Activated CD4-positive, alpha-beta memory T cell treated with anti-CD3 and anti-CD28 coated beads for 36 hours (primary cell): ENCODE data around the gene UBTD1. TPM values are rescaled to one million over a fixed set of nuclear protein-coding genes. Genes with fewer than 3 reads are reported as not detected.

Source experiments
- CTCF ChIA-PET: fragments of 350-600 bp; sonication (Branson Sonifier 250); formaldehyde crosslinking; loops from one replicate; lab custom pipeline; 2021; ENCODE audit warnings: antibody characterized with exemption, inconsistent platforms; lab: Charles Lee
- POLR2A ChIA-PET: fragments of 350-600 bp; sonication (Branson Sonifier 250); formaldehyde crosslinking; loops from one replicate; lab custom pipeline; 2021; ENCODE audit warnings: antibody characterized with exemption; lab: Charles Lee
- DNase-seq: peaks from one replicate; pipeline ENCODE4 v3.0.0-alpha.2; 2020
- H3K27ac Mint-ChIP-seq: one replicate; pipeline ENCODE4 v1.8.0; 2021; ENCODE audit warnings: mixed read lengths
- H3K27me3 Mint-ChIP-seq: one replicate; pipeline ENCODE4 v1.8.0; 2021; ENCODE audit warnings: mixed read lengths
- H3K36me3 Mint-ChIP-seq: one replicate; pipeline ENCODE4 v1.8.0; 2021; ENCODE audit warnings: mixed read lengths
- H3K4me1 Mint-ChIP-seq: one replicate; pipeline ENCODE4 v1.8.0; 2021; ENCODE audit warnings: low read depth, mixed read lengths
- H3K4me3 Mint-ChIP-seq: one replicate; pipeline ENCODE4 v1.8.0; 2021; ENCODE audit warnings: mild to moderate bottlenecking, mixed read lengths
- H3K9me3 Mint-ChIP-seq: one replicate; pipeline ENCODE4 v1.8.0; 2021; ENCODE audit warnings: mixed read lengths
- intact Hi-C: fragments of 100-400 bp; cut with micrococcal nuclease; formaldehyde crosslinking; loops from one replicate; pipeline ENCODE4 v1.15.1; 2023
- total RNA-seq, 2 experiments: library from RNA; stranded (reverse); gene quantifications; one replicate each; pipeline ENCODE4 v1.2.3, GENCODE V29; 2021

The UBTD1 gene
- total RNA-seq, 2 experiments from 2014 or later = 1.6 to 2.6 TPM

DNA sequence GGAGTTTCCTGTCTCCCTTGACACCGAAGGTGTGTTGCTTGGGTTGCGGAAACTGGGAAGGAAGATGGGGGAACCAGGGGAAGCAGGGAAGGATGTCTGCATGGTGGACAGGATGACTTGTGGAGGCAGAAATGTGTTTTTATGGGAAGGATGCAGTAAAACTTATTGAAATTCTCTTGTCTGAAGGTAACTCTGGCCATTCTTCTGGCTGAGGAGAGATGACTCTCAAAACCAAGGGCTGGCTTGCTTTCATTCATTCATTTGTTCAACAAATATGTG is 1.5 kb downstream of the UBTD1 start:
- no peaks in the 10 kb centered on the region for H3K9me3 Mint-ChIP-seq
- ChIA-PET POLR2A (interaction anchor here (0.6 kb wide), 1 partner anchor 141 kb away, joined by 3 read pairs; no protein-coding TSS in a partner anchor), CTCF (interaction anchor here (1.3 to 2.8 kb wide), 3 partner anchors 34 to 53 kb away, joined by 3 to 18 read pairs (median 8); no protein-coding TSS in a partner anchor)

DNA sequence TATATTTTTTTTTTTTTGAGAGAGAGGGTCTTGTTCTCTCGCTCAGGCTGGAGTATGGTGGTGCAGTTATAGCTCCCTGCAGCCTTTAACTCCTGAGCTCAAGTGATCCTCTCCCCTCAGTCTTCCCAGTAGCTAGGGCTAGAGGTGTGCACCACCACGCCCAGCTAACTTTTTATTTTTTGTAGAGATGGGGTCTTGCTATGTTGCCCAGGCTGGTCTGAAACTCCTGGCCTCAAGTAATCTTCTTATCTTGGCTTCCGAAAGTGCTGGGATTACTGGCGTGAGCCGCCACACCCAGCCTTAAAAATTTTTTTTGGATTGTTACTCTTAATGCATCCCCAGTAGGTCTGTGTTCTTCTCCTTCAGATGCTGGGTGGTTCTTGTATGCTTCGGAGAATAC is 4.2 kb downstream of the UBTD1 start:
- H3K9me3 Mint-ChIP-seq = no peaks in the 10 kb centered on the region
- intact Hi-C loops = no loop called here
- H3K36me3 Mint-ChIP-seq = peaks cover 2% of the 10 kb centered on the region
- no peak overlapping the region for H3K4me3 Mint-ChIP-seq
- no peak for DNase-seq
- CTCF ChIA-PET = interaction anchor here (1.5 kb wide), 1 partner anchor 51 kb away, joined by 6 read pairs; no protein-coding TSS in a partner anchor
- H3K27ac Mint-ChIP-seq = no peak overlapping the region
- H3K27me3 Mint-ChIP-seq = peaks cover 23% of the 10 kb centered on the region
- peaks cover 4% of the 10 kb centered on the region for H3K4me1 Mint-ChIP-seq
- POLR2A ChIA-PET = no interaction called here

More for the DNA sequence above, 1.5 kb downstream of the UBTD1 start:
- DNase-seq = no peak
- H3K36me3 Mint-ChIP-seq = peaks cover 2% of the 10 kb centered on the region
- intact Hi-C loops = no loop called here
- peaks cover 23% of the 10 kb centered on the region for H3K27me3 Mint-ChIP-seq
- peaks cover 19% of the 10 kb centered on the region for H3K4me1 Mint-ChIP-seq
- no peak overlapping the region for H3K4me3 Mint-ChIP-seq
- no peak overlapping the region for H3K27ac Mint-ChIP-seq

DNA sequence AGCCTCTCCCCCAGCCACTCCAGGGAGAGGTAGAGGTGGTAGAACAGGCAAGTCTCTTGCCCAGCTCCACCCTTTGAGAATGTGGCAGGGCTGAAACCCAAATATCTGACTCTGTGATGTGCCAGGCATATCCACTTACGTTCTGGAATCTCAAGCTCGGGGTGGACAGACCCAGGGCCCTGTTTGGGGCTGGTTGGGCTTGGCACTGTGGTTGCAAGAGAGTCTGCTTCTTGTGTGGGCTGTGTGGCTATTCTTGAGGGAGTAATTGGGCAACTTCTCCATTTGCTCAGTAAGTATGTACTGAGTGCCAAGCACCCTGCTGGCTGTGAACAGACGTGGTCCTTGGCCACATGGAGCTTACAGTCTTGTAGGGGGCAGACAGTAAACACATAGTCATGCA is 4.7 kb downstream of the UBTD1 start:
- no peaks in the 10 kb centered on the region for H3K9me3 Mint-ChIP-seq
- H3K36me3 Mint-ChIP-seq = no peaks in the 10 kb centered on the region
- H3K27ac Mint-ChIP-seq = no peak overlapping the region
- ChIA-PET CTCF (no interaction called here), POLR2A (no interaction called here)
- intact Hi-C loops = no loop called here
- H3K4me1 Mint-ChIP-seq = peaks cover 4% of the 10 kb centered on the region
- H3K4me3 Mint-ChIP-seq = no peak overlapping the region
- no peak for DNase-seq
- peaks cover 23% of the 10 kb centered on the region for H3K27me3 Mint-ChIP-seq

DNA sequence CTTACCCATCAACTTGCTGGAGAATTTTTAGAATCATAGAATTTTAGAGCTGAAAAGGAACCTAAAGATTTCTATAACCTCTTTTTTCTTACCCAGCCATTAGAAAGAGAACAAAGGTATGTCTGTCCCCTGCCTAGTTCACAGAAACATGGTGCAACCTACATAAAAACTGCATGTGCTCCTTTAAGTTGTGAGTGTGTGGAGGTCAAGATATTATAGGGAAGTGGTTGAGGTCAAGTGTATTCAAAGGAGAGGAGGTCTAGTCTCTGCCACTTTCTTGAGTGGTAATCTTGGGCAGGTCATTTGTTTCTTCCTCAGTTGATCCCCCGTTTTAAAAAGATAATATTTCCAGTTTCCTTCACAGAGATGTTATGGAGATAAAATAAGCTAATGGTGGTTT is 6.4 kb downstream of the UBTD1 start:
- intact Hi-C loops = no loop called here
- H3K4me3 Mint-ChIP-seq = no peak overlapping the region
- peaks cover 5% of the 10 kb centered on the region for H3K4me1 Mint-ChIP-seq
- H3K9me3 Mint-ChIP-seq = no peaks in the 10 kb centered on the region
- H3K27me3 Mint-ChIP-seq = peaks cover 17% of the 10 kb centered on the region
- no peak for DNase-seq
- POLR2A ChIA-PET = no interaction called here
- no peak overlapping the region for H3K27ac Mint-ChIP-seq
- H3K36me3 Mint-ChIP-seq = no peaks in the 10 kb centered on the region
- CTCF ChIA-PET = interaction anchor here (0.5 to 0.9 kb wide), 2 partner anchors 29 to 46 kb away, joined by 3 to 5 read pairs; no protein-coding TSS in a partner anchor

DNA sequence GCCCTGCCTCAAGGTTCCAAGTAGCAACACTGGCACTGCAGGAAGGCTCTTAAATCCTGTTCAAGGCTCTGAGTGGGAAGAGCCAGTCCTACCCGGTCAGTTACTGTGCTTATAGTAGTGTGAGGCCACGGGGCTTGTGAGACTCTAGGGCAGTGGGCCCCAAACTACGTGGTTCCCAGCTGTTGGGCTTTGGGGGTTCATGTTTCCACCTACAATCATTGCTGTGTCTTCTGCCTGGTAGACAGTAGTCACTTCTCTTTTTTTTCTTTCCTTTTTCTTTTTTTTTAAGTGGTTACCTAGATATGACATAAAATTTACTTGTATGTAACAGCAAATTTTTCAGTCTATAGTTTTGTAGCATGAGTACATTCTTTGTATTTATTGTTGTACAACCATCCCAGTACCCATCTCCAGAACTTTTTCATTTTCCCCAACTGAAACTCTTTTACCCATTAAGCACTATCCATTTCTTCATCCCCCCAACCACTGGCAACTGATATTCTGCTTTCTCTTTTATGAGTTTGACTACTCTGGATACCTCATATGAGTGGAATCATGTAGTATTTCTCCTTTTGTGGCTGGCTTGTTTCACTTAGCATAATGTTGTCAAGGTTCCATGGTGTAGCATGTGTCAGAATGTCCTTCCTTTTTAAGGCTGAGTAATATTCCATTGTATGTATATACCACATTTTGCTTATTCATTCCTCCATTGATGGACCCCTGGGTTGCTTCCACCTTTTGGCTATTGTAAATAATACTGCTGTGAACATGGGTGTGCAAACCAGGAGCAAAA is 7.7 kb downstream of the UBTD1 start:
- ChIA-PET POLR2A (no interaction called here), CTCF (no interaction called here)
- Mint-ChIP-seq H3K27ac (no peak overlapping the region), H3K9me3 (no peaks in the 10 kb centered on the region), H3K4me3 (no peak overlapping the region), H3K36me3 (no peaks in the 10 kb centered on the region), H3K4me1 (peaks cover 5% of the 10 kb centered on the region), H3K27me3 (peaks cover 6% of the 10 kb centered on the region)
- no peak for DNase-seq
- intact Hi-C loops = no loop called here

DNA sequence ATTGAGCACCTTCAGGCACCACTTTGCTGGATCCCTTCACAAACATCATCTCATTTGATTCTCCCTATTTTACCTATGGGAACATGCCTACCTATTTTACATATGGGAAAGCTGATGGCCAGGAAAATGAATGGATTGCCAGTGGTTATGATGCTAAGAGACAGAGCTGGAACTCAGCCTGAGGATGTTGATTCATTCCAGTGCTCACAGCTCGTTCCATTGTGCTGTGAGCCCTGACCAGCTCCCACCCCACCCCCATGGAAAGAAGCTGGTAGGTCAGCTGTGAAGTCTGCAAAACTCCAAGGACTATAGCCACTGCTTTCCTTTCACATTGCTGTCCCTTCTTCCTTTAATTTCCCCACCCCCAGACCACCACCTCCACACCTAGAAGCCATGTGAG is 9.6 kb downstream of the UBTD1 start:
- H3K27me3 Mint-ChIP-seq = no peaks in the 10 kb centered on the region
- ChIA-PET POLR2A (no interaction called here), CTCF (interaction anchor here (0.5 to 1.5 kb wide), 2 partner anchors 25 to 26 kb away, joined by 4 to 7 read pairs; no protein-coding TSS in a partner anchor)
- no peak overlapping the region for H3K4me3 Mint-ChIP-seq
- no peaks in the 10 kb centered on the region for H3K9me3 Mint-ChIP-seq
- no peak overlapping the region for H3K27ac Mint-ChIP-seq
- intact Hi-C loops = no loop called here
- H3K36me3 Mint-ChIP-seq = no peaks in the 10 kb centered on the region
- no peak for DNase-seq
- peaks cover 5% of the 10 kb centered on the region for H3K4me1 Mint-ChIP-seq

DNA sequence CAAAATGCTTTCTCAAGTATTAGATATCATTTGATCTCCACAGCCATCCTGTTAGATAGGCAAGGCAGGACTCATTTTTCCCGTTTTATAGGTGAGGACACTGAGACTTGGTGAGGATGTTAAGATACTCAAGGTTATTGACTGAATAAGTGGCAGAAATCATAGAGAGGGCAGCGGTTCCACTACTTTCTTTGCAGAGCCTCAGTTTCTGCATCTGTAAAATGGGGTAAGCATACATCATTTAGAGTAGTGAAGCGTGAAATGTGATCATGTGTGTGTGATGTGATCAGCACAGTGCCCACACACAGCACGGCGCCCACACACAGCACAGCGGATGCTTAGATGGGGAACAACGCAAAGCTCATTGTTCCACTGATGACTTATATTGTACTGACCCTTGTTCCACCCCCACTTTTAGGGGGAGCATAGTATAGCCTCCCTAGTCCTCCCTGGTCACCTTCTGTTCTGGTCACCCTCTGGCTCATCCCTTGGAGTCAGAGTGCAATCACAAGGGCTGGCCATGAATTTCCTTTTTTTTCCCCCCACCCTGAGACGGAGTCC is 10.5 kb downstream of the UBTD1 start:
- Mint-ChIP-seq H3K27me3 (no peaks in the 10 kb centered on the region), H3K27ac (no peak overlapping the region), H3K36me3 (no peaks in the 10 kb centered on the region), H3K4me3 (no peak overlapping the region), H3K4me1 (peaks cover 5% of the 10 kb centered on the region), H3K9me3 (no peaks in the 10 kb centered on the region)
- intact Hi-C loops = no loop called here
- DNase-seq = peak; percentile 18
- ChIA-PET CTCF (interaction anchor here (1.2 to 1.6 kb wide), 3 partner anchors 25 to 63 kb away, joined by 3 to 7 read pairs (median 4); no protein-coding TSS in a partner anchor), POLR2A (interaction anchor here (0.5 kb wide), 1 partner anchor 367 kb away, joined by 3 read pairs; no protein-coding TSS in a partner anchor)

DNA sequence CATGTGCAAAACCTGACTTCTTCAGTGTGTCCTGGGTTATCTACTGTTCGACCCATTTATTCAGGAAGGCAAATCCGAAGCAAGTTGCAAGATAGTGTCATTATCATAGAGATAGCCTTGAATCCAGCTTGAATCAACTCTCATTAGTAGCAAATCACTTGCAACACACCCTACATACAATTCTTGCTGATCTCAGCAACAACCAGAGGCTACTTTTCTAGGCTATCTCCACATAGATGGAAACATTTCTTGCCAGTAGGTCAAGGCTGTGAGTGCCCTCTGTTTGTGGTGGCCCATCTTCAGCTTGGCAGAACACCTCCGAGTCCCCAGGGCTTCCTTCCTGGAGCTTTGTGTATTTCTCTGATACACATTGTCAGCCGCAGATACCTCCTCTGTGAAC is 12.0 kb downstream of the UBTD1 start:
- POLR2A ChIA-PET = no interaction called here
- peaks cover 5% of the 10 kb centered on the region for H3K4me1 Mint-ChIP-seq
- H3K36me3 Mint-ChIP-seq = no peaks in the 10 kb centered on the region
- H3K9me3 Mint-ChIP-seq = no peaks in the 10 kb centered on the region
- H3K27ac Mint-ChIP-seq = no peak overlapping the region
- no peak overlapping the region for H3K4me3 Mint-ChIP-seq
- DNase-seq = no peak
- intact Hi-C loops = no loop called here
- peaks cover 4% of the 10 kb centered on the region for H3K27me3 Mint-ChIP-seq
- CTCF ChIA-PET = interaction anchor here (1.0 to 1.6 kb wide), 3 partner anchors 42 to 61 kb away, joined by 3 to 5 read pairs (median 4); no protein-coding TSS in a partner anchor

DNA sequence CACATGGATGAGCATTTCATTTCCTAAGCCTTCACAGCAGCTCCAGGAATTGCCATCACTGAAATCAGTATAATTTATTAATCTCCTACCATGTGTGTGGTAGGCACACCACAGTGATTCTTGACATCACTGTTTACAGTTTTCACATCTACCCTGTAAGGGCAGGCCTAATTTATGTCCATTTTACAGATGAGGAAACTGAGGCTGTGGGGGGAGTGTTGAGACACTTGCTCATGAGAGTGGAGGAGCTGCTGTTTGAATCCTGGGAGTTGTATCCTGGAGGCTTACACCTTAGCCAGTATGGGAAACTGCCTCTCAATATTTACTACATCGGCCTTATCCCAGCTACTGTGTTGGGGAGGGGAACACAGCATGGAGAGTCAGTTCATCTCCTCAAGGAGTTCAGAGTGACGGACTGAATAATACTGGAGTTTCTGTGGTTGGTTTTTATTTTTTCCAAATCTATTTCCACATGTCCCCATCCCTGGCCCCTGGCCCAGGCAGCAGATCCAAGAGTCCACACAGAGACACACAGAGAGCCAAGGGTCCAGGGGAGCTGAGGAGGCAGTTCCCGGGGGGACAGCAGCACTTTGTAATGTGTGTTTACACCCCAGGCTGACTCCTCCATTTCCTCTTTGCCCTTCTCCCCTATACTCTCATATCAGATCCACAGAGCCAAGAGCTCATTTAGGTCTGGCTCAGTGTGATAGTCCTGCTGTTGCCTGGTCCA is 13.2 kb downstream of the UBTD1 start:
- Mint-ChIP-seq H3K4me1 (peaks cover 2% of the 10 kb centered on the region), H3K36me3 (no peaks in the 10 kb centered on the region), H3K4me3 (no peak overlapping the region), H3K27me3 (peaks cover 5% of the 10 kb centered on the region), H3K9me3 (no peaks in the 10 kb centered on the region), H3K27ac (no peak overlapping the region)
- intact Hi-C loops = no loop called here
- ChIA-PET POLR2A (no interaction called here), CTCF (no interaction called here)
- no peak for DNase-seq

DNA sequence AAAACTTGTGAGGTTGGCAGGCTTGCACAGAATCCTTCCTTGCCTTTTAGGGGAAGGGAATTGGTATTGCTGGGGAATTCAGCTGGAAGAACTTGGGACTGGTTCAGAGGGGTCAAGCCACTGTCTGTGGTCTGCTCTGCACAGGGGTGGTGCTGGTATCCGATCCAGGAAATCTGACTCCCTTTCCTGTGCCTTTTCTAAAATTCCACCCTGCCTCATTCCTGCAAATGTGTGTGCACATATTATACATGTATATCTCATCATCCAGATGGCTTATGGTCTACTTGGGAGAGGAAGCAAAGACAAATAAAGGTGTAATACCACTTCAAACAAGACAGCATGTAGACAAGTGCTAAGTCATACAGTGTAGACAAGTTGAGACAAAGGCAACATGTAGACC is 14.3 kb downstream of the UBTD1 start:
- H3K4me3 Mint-ChIP-seq = no peak overlapping the region
- peaks cover 7% of the 10 kb centered on the region for H3K27me3 Mint-ChIP-seq
- H3K27ac Mint-ChIP-seq = no peak overlapping the region
- POLR2A ChIA-PET = no interaction called here
- CTCF ChIA-PET = no interaction called here
- no peaks in the 10 kb centered on the region for H3K9me3 Mint-ChIP-seq
- intact Hi-C loops = no loop called here
- no peaks in the 10 kb centered on the region for H3K36me3 Mint-ChIP-seq
- DNase-seq = no peak
- H3K4me1 Mint-ChIP-seq = peaks cover 2% of the 10 kb centered on the region

DNA sequence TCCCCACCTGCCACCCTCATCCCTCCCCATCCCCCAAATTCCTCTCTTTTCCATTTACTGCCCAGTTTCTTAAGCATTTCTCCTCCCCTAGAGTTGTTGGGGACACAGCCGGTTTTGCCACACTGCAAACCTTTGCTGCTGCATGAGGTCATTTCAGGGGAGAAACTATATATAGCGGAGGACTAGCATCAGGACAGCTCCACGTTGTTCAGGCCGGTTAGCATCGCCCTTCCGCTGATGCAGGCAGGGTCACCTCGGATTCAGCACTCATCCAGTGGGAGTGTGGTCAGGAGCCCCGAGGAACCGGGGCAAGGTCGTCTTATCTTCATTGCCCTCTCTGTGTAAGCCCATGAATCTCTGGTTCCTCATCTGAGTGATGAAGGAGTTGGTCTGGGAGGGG is 15.6 kb downstream of the UBTD1 start:
- no peaks in the 10 kb centered on the region for H3K9me3 Mint-ChIP-seq
- ChIA-PET CTCF (interaction anchor here (0.8 to 1.2 kb wide), 3 partner anchors 20 to 40 kb away, joined by 3 to 4 read pairs (median 3); no protein-coding TSS in a partner anchor), POLR2A (no interaction called here)
- no peak overlapping the region for H3K27ac Mint-ChIP-seq
- H3K4me3 Mint-ChIP-seq = no peak overlapping the region
- H3K27me3 Mint-ChIP-seq = peaks cover 7% of the 10 kb centered on the region
- no peak for DNase-seq
- no peaks in the 10 kb centered on the region for H3K4me1 Mint-ChIP-seq
- H3K36me3 Mint-ChIP-seq = no peaks in the 10 kb centered on the region
- intact Hi-C loops = no loop called here
